Vagina (tissue), 2 donors: ENCODE results near the gene RPAP3. TPM values are rescaled to one million over a fixed set of nuclear protein-coding genes. Genes with fewer than 3 reads are reported as not detected.

Source experiments
- DNase-seq, 2 donors: peaks; one replicate each; pipeline ENCODE4 v3.0.0-alpha.2; 2017; ENCODE audit errors: extremely low spot score in 2 of 2
- H3K27ac ChIP-seq: fragments of 200-600 bp; sonication (generic); one replicate; pipeline ENCODE4 v1.5.1; 2019
- H3K27me3 ChIP-seq: fragments of 200-600 bp; sonication (generic); one replicate; pipeline ENCODE4 v1.5.1; 2019
- H3K36me3 ChIP-seq, 2 donors: fragments of 200-600 bp; sonication (generic); one replicate each; pipeline ENCODE4 v1.5.1; 2017 to 2019
- H3K4me1 ChIP-seq: fragments of 200-600 bp; sonication (generic); one replicate; pipeline ENCODE4 v1.5.1; 2019
- H3K4me3 ChIP-seq, 2 donors: fragments of 200-600 bp; sonication (generic); 1 replicate in 1 of 2; 2 replicates in 1 of 2; pipeline ENCODE4 v1.5.1; 2016 to 2019
- H3K9me3 ChIP-seq: fragments of 200-600 bp; sonication (generic); one replicate; pipeline ENCODE4 v1.5.1; 2019
- POLR2A ChIP-seq, 2 donors: fragments of 450-650 bp; IDR thresholded peaks; one replicate each; pipeline ENCODE4 v1.6.1; 2017; ENCODE audit warnings: antibody characterized with exemption in 2 of 2, mild to moderate bottlenecking in 2 of 2, moderate library complexity in 2 of 2
- POLR2AphosphoS5 ChIP-seq, 2 donors: sonication (generic); formaldehyde crosslinking; IDR thresholded peaks; one replicate each; pipeline ENCODE4 v1.9.0; 2017; ENCODE audit warnings: antibody characterized with exemption in 2 of 2, mild to moderate bottlenecking in 2 of 2, low read depth in 1 of 2; ENCODE audit not compliant: insufficient read depth in 1 of 2
- intact Hi-C: fragments of 100-400 bp; cut with DNase I; formaldehyde crosslinking; loops from one replicate; pipeline ENCODE4 v1.15.1; 2023
- total RNA-seq: library from RNA; depleted of rRNA; stranded (reverse); fragments of >200 nt; gene quantifications from one replicate; pipeline ENCODE4 v1.2.3, GENCODE V29; 2016
- TF ChIP-seq, protein P1 (sequence below), 3 experiments: fragments of 450-650 bp in 2 of 3; fragments of 200-600 bp in 1 of 3; sonication (generic) in 1 of 3; IDR thresholded peaks; one replicate each; pipeline ENCODE4 v1.5.1; 2017 to 2019; ENCODE audit warnings: antibody characterized with exemption in 3 of 3, mild to moderate bottlenecking in 2 of 3, moderate library complexity in 2 of 3

RPAP3 gene
- total RNA-seq, 1 donor from 2014 or later, result 19.2 TPM

DNA sequence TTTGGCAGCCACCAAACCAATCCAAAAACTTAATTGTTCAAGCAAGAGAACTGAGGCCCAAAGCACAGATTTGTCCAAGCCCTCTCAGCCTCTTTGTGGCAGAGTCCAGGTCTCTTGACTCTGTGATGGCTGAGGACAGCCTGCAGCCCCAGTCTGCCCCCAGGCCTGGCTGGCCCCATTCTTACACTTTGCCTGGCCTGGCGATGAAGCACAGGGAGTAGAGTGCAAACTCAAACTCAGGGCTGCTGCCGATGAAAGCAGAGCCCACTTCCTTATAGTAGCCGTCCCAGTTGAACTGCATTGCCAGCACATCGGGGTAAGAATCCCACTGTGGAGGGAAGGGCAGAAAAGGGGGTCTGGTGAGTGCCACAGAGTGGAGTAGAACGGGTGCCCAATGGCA, 5.6 kb upstream of the RPAP3 start:
- Histone ChIP-seq H3K4me1 (peaks cover 37% of the 10 kb centered on the region), H3K9me3 (no peaks in the 10 kb centered on the region), H3K27ac (no peak overlapping the region), H3K27me3 (no peaks in the 10 kb centered on the region), H3K36me3 (no peaks in the 10 kb centered on the region), H3K4me3 (no peak overlapping the region)
- TF ChIP-seq POLR2A (IDR thresholded peaks at IDR 0.05), result no peak
- no peak for DNase-seq
- intact Hi-C loops, result loop anchor here (10.0 kb wide), 1 partner anchor 123 kb away; no protein-coding TSS in a partner anchor

DNA sequence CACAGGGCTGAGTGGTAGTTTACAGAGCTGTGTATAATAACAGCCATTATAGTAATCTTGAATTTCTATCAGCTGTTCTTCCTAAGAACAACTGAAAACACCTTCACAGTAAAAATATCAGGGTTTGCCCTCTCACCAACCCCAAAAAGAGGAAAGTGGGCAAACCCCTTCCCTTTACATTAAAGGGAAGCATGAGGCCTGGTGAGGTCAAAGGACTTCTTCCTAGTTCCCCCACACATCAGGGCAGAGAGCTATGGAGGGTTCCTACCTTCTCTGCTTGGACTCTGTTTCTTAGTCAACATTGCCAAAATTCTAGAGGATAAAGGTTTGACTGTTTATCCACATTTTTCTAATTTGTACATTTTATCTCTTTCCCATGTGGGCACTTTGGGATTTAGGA, 4.4 kb upstream of the RPAP3 start:
- H3K36me3 ChIP-seq, result no peaks in the 10 kb centered on the region
- intact Hi-C loops, result loop anchor here (10.0 kb wide), 1 partner anchor 125 kb away; no protein-coding TSS in a partner anchor
- TF ChIP-seq POLR2A (IDR thresholded peaks at IDR 0.05) (no peak), POLR2AphosphoS5 (IDR thresholded peaks at IDR 0.05; ENCODE audit: insufficient read depth in 1 of 2, low read depth in 1 of 2) (no peak)
- TF ChIP-seq, protein P1, sequence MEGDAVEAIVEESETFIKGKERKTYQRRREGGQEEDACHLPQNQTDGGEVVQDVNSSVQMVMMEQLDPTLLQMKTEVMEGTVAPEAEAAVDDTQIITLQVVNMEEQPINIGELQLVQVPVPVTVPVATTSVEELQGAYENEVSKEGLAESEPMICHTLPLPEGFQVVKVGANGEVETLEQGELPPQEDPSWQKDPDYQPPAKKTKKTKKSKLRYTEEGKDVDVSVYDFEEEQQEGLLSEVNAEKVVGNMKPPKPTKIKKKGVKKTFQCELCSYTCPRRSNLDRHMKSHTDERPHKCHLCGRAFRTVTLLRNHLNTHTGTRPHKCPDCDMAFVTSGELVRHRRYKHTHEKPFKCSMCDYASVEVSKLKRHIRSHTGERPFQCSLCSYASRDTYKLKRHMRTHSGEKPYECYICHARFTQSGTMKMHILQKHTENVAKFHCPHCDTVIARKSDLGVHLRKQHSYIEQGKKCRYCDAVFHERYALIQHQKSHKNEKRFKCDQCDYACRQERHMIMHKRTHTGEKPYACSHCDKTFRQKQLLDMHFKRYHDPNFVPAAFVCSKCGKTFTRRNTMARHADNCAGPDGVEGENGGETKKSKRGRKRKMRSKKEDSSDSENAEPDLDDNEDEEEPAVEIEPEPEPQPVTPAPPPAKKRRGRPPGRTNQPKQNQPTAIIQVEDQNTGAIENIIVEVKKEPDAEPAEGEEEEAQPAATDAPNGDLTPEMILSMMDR (IDR thresholded peaks at IDR 0.05), result no peak
- H3K27ac ChIP-seq, result no peak overlapping the region
- DNase-seq, result no peak
- H3K27me3 ChIP-seq, result no peaks in the 10 kb centered on the region
- peaks cover 26% of the 10 kb centered on the region for H3K4me1 ChIP-seq
- H3K9me3 ChIP-seq, result no peaks in the 10 kb centered on the region
- no peak overlapping the region for H3K4me3 ChIP-seq

GRCh38 chr12:47709671-47710070, 3.8 kb upstream of the RPAP3 start:
- Histone ChIP-seq H3K4me3 (no peak overlapping the region), H3K27me3 (no peaks in the 10 kb centered on the region), H3K36me3 (no peaks in the 10 kb centered on the region), H3K4me1 (peaks cover 25% of the 10 kb centered on the region), H3K27ac (no peak overlapping the region), H3K9me3 (no peaks in the 10 kb centered on the region)
- TF ChIP-seq, protein P1 (IDR thresholded peaks at IDR 0.05), result no peak
- intact Hi-C loops, result loop anchor here (10.0 kb wide), 1 partner anchor 125 kb away; no protein-coding TSS in a partner anchor
- no peak for DNase-seq

DNA sequence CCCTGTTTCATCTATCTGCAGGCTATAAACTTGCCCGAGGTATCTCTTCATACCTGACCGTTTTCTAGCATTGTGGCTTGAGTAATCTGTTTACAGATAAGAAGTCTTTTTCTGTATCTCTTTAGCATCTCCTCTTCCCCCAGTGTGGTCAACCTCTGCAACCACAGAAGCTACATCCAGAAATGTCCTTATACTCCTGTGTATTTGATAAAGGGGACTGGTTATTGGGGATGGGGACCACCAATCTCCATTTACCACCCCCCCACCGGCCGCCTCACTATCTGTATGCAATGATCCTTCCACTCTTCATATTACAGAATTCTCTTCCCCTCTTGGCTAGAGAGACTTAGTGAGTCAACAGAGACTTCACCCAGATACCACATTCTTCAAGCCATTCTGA, 3.4 kb upstream of the RPAP3 start:
- DNase-seq, result no peak

GRCh38 chr12:47707905-47708543, 2.2 kb upstream of the RPAP3 start:
- Histone ChIP-seq H3K4me1 (peaks cover 38% of the 10 kb centered on the region), H3K27ac (no peak overlapping the region), H3K9me3 (no peaks in the 10 kb centered on the region), H3K27me3 (no peaks in the 10 kb centered on the region), H3K4me3 (no peak overlapping the region), H3K36me3 (no peaks in the 10 kb centered on the region)
- TF ChIP-seq POLR2A (IDR thresholded peaks at IDR 0.05), result no peak
- TF ChIP-seq POLR2AphosphoS5 (IDR thresholded peaks at IDR 0.05; ENCODE audit: insufficient read depth in 1 of 2, low read depth in 1 of 2), result no peak
- TF ChIP-seq, protein P1 (IDR thresholded peaks at IDR 0.05), result no peak
- intact Hi-C loops, result no loop called here
- no peak for DNase-seq

More for the DNA sequence above, 3.4 kb upstream of the RPAP3 start:
- Histone ChIP-seq H3K27ac (no peak overlapping the region), H3K4me1 (peaks cover 25% of the 10 kb centered on the region), H3K9me3 (no peaks in the 10 kb centered on the region), H3K4me3 (no peak overlapping the region), H3K27me3 (no peaks in the 10 kb centered on the region), H3K36me3 (no peaks in the 10 kb centered on the region)
- intact Hi-C loops, result no loop called here
- no peak for TF ChIP-seq POLR2AphosphoS5 (IDR thresholded peaks at IDR 0.05; ENCODE audit: insufficient read depth in 1 of 2, low read depth in 1 of 2)
- TF ChIP-seq, protein P1 (IDR thresholded peaks at IDR 0.05), result no peak
- TF ChIP-seq POLR2A (IDR thresholded peaks at IDR 0.05), result no peak
